ENCODE results near the gene SLC17A5. TPM values are rescaled to one million over a fixed set of nuclear protein-coding genes. Genes with fewer than 3 reads are reported as not detected.

The SLC17A5 gene
- total and polyA plus RNA-seq, 9 of the 15 experiments (the other 6 are each of a cell fraction or from before 2014, with no cell fraction given), result 1.3 to 7.2 (median 3.4) TPM

GRCh38 chr6:73653571-73654424, at the start of gene SLC17A5 (continued):
- TF ChIP-seq REST (IDR thresholded peaks at IDR 0.05; ENCODE audit: borderline replicate concordance) (no peak), REST (CRISPR knock-in tag; IDR thresholded peaks at IDR 0.05; ENCODE audit: low read depth) (no peak), SRSF7 (optimal IDR thresholded peaks at IDR 0.05; ENCODE audit: low read depth, low read length) (no peak), CHD1 (IDR thresholded peaks at IDR 0.05; ENCODE audit: low read length) (no peak), ZBTB43 (CRISPR knock-in tag; IDR thresholded peaks at IDR 0.05) (no peak), IFI16 (CRISPR knock-in tag; IDR thresholded peaks at IDR 0.05) (no peak), AFF1 (IDR thresholded peaks at IDR 0.05; ENCODE audit: low read depth in 1 of 2, partially characterized antibody in 2 of 2) (peak in 1 of 2 experiments; percentile 83), MAFK (IDR thresholded peaks at IDR 0.05; ENCODE audit: low read length) (no peak), ELF4 (CRISPR knock-in tag; IDR thresholded peaks at IDR 0.05) (no peak), HNRNPUL1 (IDR thresholded peaks at IDR 0.05; ENCODE audit: low read length) (no peak), ZBTB1 (CRISPR knock-in tag; IDR thresholded peaks at IDR 0.05; ENCODE audit: borderline replicate concordance, low read depth) (no peak), YY1 (IDR thresholded peaks at IDR 0.05; ENCODE audit: borderline replicate concordance in 1 of 3, control insufficient read depth in 1 of 3, extremely low read depth in 1 of 3, insufficient read depth in 3 of 3, insufficient read length in 1 of 3, insufficient replicate concordance in 2 of 3, low read depth in 1 of 3, low read length in 2 of 3) (peak; percentile 96 to 99 (median 99))

Data from K562 (cell line).